ENCODE data around the gene ACAD11.

Gene ACAD11

GRCh38 chr3:132681421-132681820 lies 21.8 kb upstream of the ACAD11 start:
- no peak for DNase-seq (ENCODE audit: extremely low spot score)
- TF ChIP-seq BHLHE40 (IDR thresholded peaks at IDR 0.05; ENCODE audit: borderline replicate concordance) = no peak
- no peak for TF ChIP-seq TARDBP (IDR thresholded peaks at IDR 0.05)
- TF ChIP-seq FOXM1 (IDR thresholded peaks at IDR 0.05; ENCODE audit: borderline replicate concordance) = no peak
- TF ChIP-seq SUZ12 (IDR thresholded peaks at IDR 0.05) = no peak
- no peak for TF ChIP-seq FOXA1 (IDR thresholded peaks at IDR 0.05)
- TF ChIP-seq HDGF (IDR thresholded peaks at IDR 0.05; ENCODE audit: borderline replicate concordance) = no peak
- no peak for TF ChIP-seq LEF1 (IDR thresholded peaks at IDR 0.05; ENCODE audit: borderline replicate concordance)
- no peak for TF ChIP-seq NFRKB (IDR thresholded peaks at IDR 0.05)
- no peak for TF ChIP-seq FOXK2 (IDR thresholded peaks at IDR 0.05)
- no peak for TF ChIP-seq CTBP1 (IDR thresholded peaks at IDR 0.05; ENCODE audit: borderline replicate concordance)
- ChIA-PET POLR2A (interaction anchor here (1.2 kb wide), 1 partner anchor 22 kb away, joined by 4 read pairs; the partner anchor contains the start of genes ACAD11 and UBA5), CTCF (no interaction called here)

GRCh38 chr3:132679911-132680310 lies 20.3 kb upstream of the ACAD11 start:
- ChIA-PET POLR2A (no interaction called here), CTCF (no interaction called here)
- DNase-seq (ENCODE audit: extremely low spot score) = no peak
- TF ChIP-seq ZNF384 (IDR thresholded peaks at IDR 0.05) (no peak), SUZ12 (IDR thresholded peaks at IDR 0.05) (no peak), LEF1 (IDR thresholded peaks at IDR 0.05; ENCODE audit: borderline replicate concordance) (no peak), BHLHE40 (IDR thresholded peaks at IDR 0.05; ENCODE audit: borderline replicate concordance) (no peak), FOXK2 (IDR thresholded peaks at IDR 0.05) (no peak), NFRKB (IDR thresholded peaks at IDR 0.05) (no peak), PKNOX1 (IDR thresholded peaks at IDR 0.05) (no peak), SP1 (IDR thresholded peaks at IDR 0.05) (no peak), ELF4 (IDR thresholded peaks at IDR 0.05) (no peak), CTBP1 (IDR thresholded peaks at IDR 0.05; ENCODE audit: borderline replicate concordance) (no peak), FOXM1 (IDR thresholded peaks at IDR 0.05; ENCODE audit: borderline replicate concordance) (no peak), HDGF (IDR thresholded peaks at IDR 0.05; ENCODE audit: borderline replicate concordance) (no peak), TARDBP (IDR thresholded peaks at IDR 0.05) (no peak), ARNT (IDR thresholded peaks at IDR 0.05) (no peak), FOXA1 (IDR thresholded peaks at IDR 0.05) (no peak), L3MBTL2 (conservative IDR thresholded peaks at IDR 0.05) (no peak)

DNA sequence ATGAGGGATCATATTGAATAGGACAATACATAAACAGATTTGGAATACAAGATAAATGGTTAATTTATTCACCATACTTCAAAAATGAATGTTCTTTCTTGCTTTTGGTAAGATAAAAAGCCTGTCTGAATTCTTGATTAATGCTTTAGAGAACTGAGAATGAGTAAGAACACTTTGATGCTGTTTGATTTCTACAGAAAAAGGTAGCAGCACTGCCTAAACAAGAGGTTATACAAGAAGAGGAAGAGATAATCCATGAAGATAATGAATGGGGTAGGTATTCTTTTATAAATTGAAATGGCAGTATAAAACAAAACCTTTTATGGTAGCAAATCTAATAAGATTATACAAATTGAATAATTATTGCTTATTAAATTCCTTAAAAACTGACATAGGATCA lies 15.8 kb upstream of the ACAD11 start:
- ChIA-PET CTCF (no interaction called here), POLR2A (no interaction called here)
- no peak for DNase-seq (ENCODE audit: extremely low spot score)
- TF ChIP-seq ZNF384 (IDR thresholded peaks at IDR 0.05) (no peak), ARNT (IDR thresholded peaks at IDR 0.05) (no peak), FOXA1 (IDR thresholded peaks at IDR 0.05) (no peak), BHLHE40 (IDR thresholded peaks at IDR 0.05; ENCODE audit: borderline replicate concordance) (no peak), LEF1 (IDR thresholded peaks at IDR 0.05; ENCODE audit: borderline replicate concordance) (no peak), PKNOX1 (IDR thresholded peaks at IDR 0.05) (no peak), L3MBTL2 (conservative IDR thresholded peaks at IDR 0.05) (no peak), CTBP1 (IDR thresholded peaks at IDR 0.05; ENCODE audit: borderline replicate concordance) (no peak), FOXM1 (IDR thresholded peaks at IDR 0.05; ENCODE audit: borderline replicate concordance) (no peak), SUZ12 (IDR thresholded peaks at IDR 0.05) (no peak), ELF4 (IDR thresholded peaks at IDR 0.05) (no peak), FOXK2 (IDR thresholded peaks at IDR 0.05) (no peak), HDGF (IDR thresholded peaks at IDR 0.05; ENCODE audit: borderline replicate concordance) (no peak), SP1 (IDR thresholded peaks at IDR 0.05) (no peak), TARDBP (IDR thresholded peaks at IDR 0.05) (no peak)

DNA sequence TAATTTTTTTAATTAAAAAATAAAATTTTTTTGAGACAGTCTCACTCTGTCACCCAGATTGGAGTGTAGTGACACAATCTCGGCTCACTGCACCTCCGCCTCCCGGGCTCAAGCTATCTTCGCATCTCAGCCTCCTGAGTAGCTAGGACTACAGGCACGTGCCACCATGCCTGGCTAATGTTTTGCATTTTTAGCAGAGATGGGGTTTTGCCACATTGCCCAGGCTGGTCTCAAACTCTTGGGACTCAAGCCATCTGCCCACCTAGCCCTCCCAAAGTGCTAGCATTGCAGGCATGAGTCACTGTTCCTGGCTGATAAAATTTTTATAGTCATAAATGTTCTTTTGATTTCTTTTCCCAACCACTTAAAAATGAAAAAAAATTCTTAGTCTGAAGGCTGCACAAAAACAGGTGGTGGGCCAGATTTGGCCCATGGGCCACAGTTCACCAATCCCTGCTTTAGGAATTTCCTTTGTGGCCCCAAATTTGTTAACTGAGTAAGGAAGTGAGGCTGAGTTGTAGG lies 9.7 kb upstream of the ACAD11 start:
- ChIA-PET CTCF (no interaction called here), POLR2A (interaction anchor here (1.0 to 1.3 kb wide), 2 partner anchors 8 to 10 kb away, joined by 3 to 5 read pairs; partner anchors contain the start of genes ACAD11 and UBA5)
- DNase-seq (ENCODE audit: extremely low spot score) = no peak
- TF ChIP-seq SUZ12 (IDR thresholded peaks at IDR 0.05) (no peak), HDGF (IDR thresholded peaks at IDR 0.05; ENCODE audit: borderline replicate concordance) (no peak), NFRKB (IDR thresholded peaks at IDR 0.05) (no peak), ARNT (IDR thresholded peaks at IDR 0.05) (no peak), CTBP1 (IDR thresholded peaks at IDR 0.05; ENCODE audit: borderline replicate concordance) (no peak)

GRCh38 chr3:132665230-132665745 lies 5.7 kb upstream of the ACAD11 start:
- CTCF ChIA-PET = no interaction called here
- POLR2A ChIA-PET = no interaction called here
- no peak for DNase-seq (ENCODE audit: extremely low spot score)
- TF ChIP-seq PKNOX1 (IDR thresholded peaks at IDR 0.05) = no peak
- no peak for TF ChIP-seq BHLHE40 (IDR thresholded peaks at IDR 0.05; ENCODE audit: borderline replicate concordance)
- no peak for TF ChIP-seq ELF4 (IDR thresholded peaks at IDR 0.05)
- no peak for TF ChIP-seq TARDBP (IDR thresholded peaks at IDR 0.05)
- TF ChIP-seq LEF1 (IDR thresholded peaks at IDR 0.05; ENCODE audit: borderline replicate concordance) = no peak
- no peak for TF ChIP-seq ARNT (IDR thresholded peaks at IDR 0.05)
- TF ChIP-seq ZNF384 (IDR thresholded peaks at IDR 0.05) = no peak
- no peak for TF ChIP-seq FOXK2 (IDR thresholded peaks at IDR 0.05)
- TF ChIP-seq CTBP1 (IDR thresholded peaks at IDR 0.05; ENCODE audit: borderline replicate concordance) = no peak
- no peak for TF ChIP-seq FOXA1 (IDR thresholded peaks at IDR 0.05)
- no peak for TF ChIP-seq NFRKB (IDR thresholded peaks at IDR 0.05)

GRCh38 chr3:132662212-132662611 lies 2.6 kb upstream of the ACAD11 start:
- no peak for DNase-seq (ENCODE audit: extremely low spot score)
- CTCF ChIA-PET = no interaction called here
- TF ChIP-seq PKNOX1 (IDR thresholded peaks at IDR 0.05) (no peak), CTBP1 (IDR thresholded peaks at IDR 0.05; ENCODE audit: borderline replicate concordance) (no peak), FOXA1 (IDR thresholded peaks at IDR 0.05) (no peak), HDGF (IDR thresholded peaks at IDR 0.05; ENCODE audit: borderline replicate concordance) (no peak), L3MBTL2 (conservative IDR thresholded peaks at IDR 0.05) (no peak), LEF1 (IDR thresholded peaks at IDR 0.05; ENCODE audit: borderline replicate concordance) (no peak), BHLHE40 (IDR thresholded peaks at IDR 0.05; ENCODE audit: borderline replicate concordance) (no peak), SP1 (IDR thresholded peaks at IDR 0.05) (no peak), ZNF384 (IDR thresholded peaks at IDR 0.05) (no peak), TARDBP (IDR thresholded peaks at IDR 0.05) (no peak)
- POLR2A ChIA-PET = interaction anchor here (0.8 kb wide), 1 partner anchor 10 kb away, joined by 3 read pairs; no protein-coding TSS in a partner anchor
